Smooth muscle cell (in vitro differentiated cells): ENCODE results near the gene TAF1D. TPM values are rescaled to one million over a fixed set of nuclear protein-coding genes. Genes with fewer than 3 reads are reported as not detected.

ENCODE experiments used
- DNase-seq: peaks from one replicate; lab custom pipeline; 2025; ENCODE audit not compliant: unreplicated experiment; lab: John Stamatoyannopoulos, UW
- H2AFZ ChIP-seq: fragments of 200-600 bp; sonication (generic); 2 replicates; pipeline ENCODE4 v1.6.0; 2016; ENCODE audit warnings: antibody characterized with exemption, low read depth, mild to moderate bottlenecking
- H3F3A ChIP-seq: fragments of 200-600 bp; sonication (generic); 2 replicates; pipeline ENCODE4 v1.6.0; 2017; ENCODE audit warnings: antibody characterized with exemption, low read depth
- H3K27ac ChIP-seq: fragments of 200-600 bp; sonication (generic); 2 replicates; pipeline ENCODE4 v1.5.1; 2016; ENCODE audit warnings: low read depth, mild to moderate bottlenecking
- H3K27me3 ChIP-seq: fragments of 200-600 bp; sonication (generic); 2 replicates; pipeline ENCODE4 v1.6.1; 2016; ENCODE audit warnings: low read depth, mild to moderate bottlenecking
- H3K36me3 ChIP-seq: fragments of 200-600 bp; sonication (generic); 2 replicates; pipeline ENCODE4 v1.5.1; 2016; ENCODE audit warnings: low read depth
- H3K4me1 ChIP-seq: fragments of 200-600 bp; sonication (generic); 2 replicates; pipeline ENCODE4 v1.5.1; 2016; ENCODE audit warnings: low read depth
- H3K4me2 ChIP-seq: fragments of 200-600 bp; sonication (generic); 2 replicates; pipeline ENCODE4 v1.6.0; 2016; ENCODE audit warnings: mild to moderate bottlenecking
- H3K4me3 ChIP-seq: fragments of 200-600 bp; sonication (generic); 2 replicates; pipeline ENCODE4 v1.5.1; 2016; ENCODE audit warnings: mild to moderate bottlenecking
- H3K79me2 ChIP-seq: fragments of 200-600 bp; sonication (generic); 2 replicates; pipeline ENCODE4 v1.6.0; 2016; ENCODE audit warnings: low read depth, mild to moderate bottlenecking
- H3K9ac ChIP-seq: fragments of 200-600 bp; sonication (generic); 2 replicates; pipeline ENCODE4 v1.6.0; 2016; ENCODE audit warnings: low read depth
- H3K9me3 ChIP-seq: fragments of 200-600 bp; sonication (generic); replicated peaks from 2 replicates; pipeline ENCODE4 v1.5.1; 2016; ENCODE audit warnings: low read depth
- H4K20me1 ChIP-seq: fragments of 200-600 bp; sonication (generic); 2 replicates; pipeline ENCODE4 v1.6.0; 2016; ENCODE audit warnings: low read depth
- CTCF ChIP-seq: fragments of 200-600 bp; sonication (generic); IDR thresholded peaks from 2 replicates; pipeline ENCODE4 v1.5.1; 2017; ENCODE audit warnings: borderline replicate concordance, mild to moderate bottlenecking, antibody characterized with exemption; ENCODE audit not compliant: insufficient read depth, poor library complexity, severe bottlenecking
- WGBS: methylation state at CpG from one replicate; pipeline ENCODE4 v1.1.7; 2016; ENCODE audit warnings: low lambda C conversion rate; 5-methylcytosine and 5-hydroxymethylcytosine counted together
- polyA plus RNA-seq: library from polyadenylated mRNA; unstranded; fragments of >200 nt; fragmentation: Nextera tagmentation; extraction: Ambion mirVana; gene quantifications from 2 replicates; pipeline ENCODE4 v1.2.1, GENCODE V29; 2016
- total RNA-seq: library from RNA; depleted of rRNA; stranded (reverse); fragments of >200 nt; gene quantifications from 2 replicates; pipeline ENCODE4 v1.2.3, GENCODE V29; 2014

TAF1D gene
- total and polyA plus RNA-seq, 2 experiments from 2014 or later: 36.9 to 216 TPM

GRCh38 chr11:93736129-93736528 is 5.2 kb downstream of the TAF1D start:
- Histone ChIP-seq H3K36me3 (peaks cover 38% of the 10 kb centered on the region), H3F3A (peaks cover 66% of the 10 kb centered on the region), H3K4me3 (no peak overlapping the region), H2AFZ (no peak overlapping the region), H3K79me2 (peaks cover 66% of the 10 kb centered on the region), H3K9me3 (no peaks in the 10 kb centered on the region), H3K4me1 (peaks cover 47% of the 10 kb centered on the region), H3K27ac (peak overlapping the region; percentile 85), H3K27me3 (no peaks in the 10 kb centered on the region), H4K20me1 (peaks cover 98% of the 10 kb centered on the region), H3K4me2 (peak overlapping the region; percentile 87), H3K9ac (no peak overlapping the region)
- no peak for TF ChIP-seq CTCF
- DNase-seq: no peak

GRCh38 chr11:93735627-93736026 is 5.7 kb downstream of the TAF1D start:
- peaks cover 100% of the 10 kb centered on the region for H4K20me1 ChIP-seq
- peaks cover 47% of the 10 kb centered on the region for H3K4me1 ChIP-seq
- no peak overlapping the region for H3K4me2 ChIP-seq
- peaks cover 43% of the 10 kb centered on the region for H3K36me3 ChIP-seq
- no peaks in the 10 kb centered on the region for H3K9me3 ChIP-seq
- no peak overlapping the region for H2AFZ ChIP-seq
- peaks cover 71% of the 10 kb centered on the region for H3F3A ChIP-seq
- peak overlapping the region; percentile 85 for H3K27ac ChIP-seq
- peaks cover 61% of the 10 kb centered on the region for H3K79me2 ChIP-seq
- H3K4me3 ChIP-seq: no peak overlapping the region
- no peak overlapping the region for H3K9ac ChIP-seq
- no peaks in the 10 kb centered on the region for H3K27me3 ChIP-seq
- TF ChIP-seq CTCF: no peak
- 100% methylated on average over 1 of the region's 1 CpG for WGBS
- DNase-seq: no peak

GRCh38 chr11:93734427-93735222 is 6.7 kb downstream of the TAF1D start:
- Histone ChIP-seq H3K9ac (no peak overlapping the region), H3K4me3 (no peak overlapping the region), H3K4me1 (peaks cover 43% of the 10 kb centered on the region), H3K27me3 (no peaks in the 10 kb centered on the region), H3K9me3 (no peaks in the 10 kb centered on the region), H3K4me2 (no peak overlapping the region), H3K79me2 (peaks cover 51% of the 10 kb centered on the region), H3K27ac (peak overlapping the region; percentile 43), H3F3A (peaks cover 80% of the 10 kb centered on the region), H4K20me1 (peaks cover 100% of the 10 kb centered on the region), H3K36me3 (peaks cover 53% of the 10 kb centered on the region), H2AFZ (no peak overlapping the region)
- no peak for DNase-seq
- 89% methylated on average over 1 of the region's 1 CpG for WGBS
- TF ChIP-seq CTCF: no peak

- peaks cover 39% of the 10 kb centered on the region for H3K79me2 ChIP-seq
- DNase-seq: no peak
- no peaks in the 10 kb centered on the region for H3K9me3 ChIP-seq
- peaks cover 54% of the 10 kb centered on the region for H3K36me3 ChIP-seq
- no peak for TF ChIP-seq CTCF
- H3K9ac ChIP-seq: no peak overlapping the region
- 47% methylated on average over 6 of the region's 6 CpGs for WGBS
- H3F3A ChIP-seq: peaks cover 80% of the 10 kb centered on the region
- peaks cover 99% of the 10 kb centered on the region for H4K20me1 ChIP-seq
- H2AFZ ChIP-seq: no peak overlapping the region
- H3K27me3 ChIP-seq: no peaks in the 10 kb centered on the region
- H3K4me3 ChIP-seq: no peak overlapping the region
- no peak overlapping the region for H3K4me2 ChIP-seq
- peak overlapping the region; percentile 43 for H3K27ac ChIP-seq
- peaks cover 31% of the 10 kb centered on the region for H3K4me1 ChIP-seq
These were observed 7.8 kb downstream of the TAF1D start for GRCh38 chr11:93733474-93733873.
